GM19023 (cell line): Measurements from ENCODE around the gene ERC1.
"Not testable (repeated sequence)": the region's sequence is repeated elsewhere in the genome, so short reads cannot be mapped to it uniquely, and the experiment has no call there.

ENCODE experiments used
- ATAC-seq: cut with Tn5 transposase; IDR thresholded peaks from one replicate; pipeline ENCODE4 v1.9.1; 2021; ENCODE audit warnings: mild to moderate bottlenecking, moderate library complexity; ENCODE audit not compliant: unreplicated experiment

The ERC1 gene

DNA sequence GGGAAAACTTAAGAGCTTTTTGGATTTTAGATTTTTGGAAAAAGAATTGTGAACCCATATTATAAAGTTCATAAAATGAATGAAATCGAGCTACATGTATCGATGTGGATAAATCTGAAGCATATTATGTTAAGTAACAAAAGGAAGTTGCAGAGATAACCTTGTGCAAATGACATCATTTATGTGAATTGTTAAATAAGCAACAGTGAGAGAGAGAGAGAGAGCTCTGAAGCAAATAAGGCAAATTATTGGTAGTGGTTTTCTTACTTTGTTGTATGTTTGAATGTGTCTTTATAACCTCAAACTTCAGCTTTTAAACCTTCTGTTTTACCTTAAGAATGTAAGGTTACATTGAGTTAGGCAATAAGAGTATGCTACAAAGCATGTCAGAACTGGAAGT, 78.8 kb downstream of the ERC1 start:
- ATAC-seq = no peak

DNA sequence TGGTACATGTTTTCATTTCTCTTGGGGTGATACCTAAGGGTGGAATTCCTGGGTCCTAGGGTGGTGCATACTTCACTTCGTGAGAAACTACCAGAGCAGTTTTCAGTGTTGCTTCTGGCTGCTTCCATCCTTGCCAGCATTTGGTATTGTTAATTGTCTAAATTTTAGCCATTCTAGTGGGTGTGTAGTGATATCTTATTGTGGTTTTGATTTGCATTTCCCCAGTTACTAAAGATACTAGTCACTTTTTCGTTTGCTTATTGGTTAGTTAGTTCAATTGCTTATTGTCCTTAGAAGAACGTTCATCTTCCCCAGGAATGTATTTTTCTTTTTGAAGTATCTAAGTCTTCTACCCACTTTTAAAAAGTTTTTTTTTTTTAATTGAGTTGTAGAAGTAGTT, 80.2 kb downstream of the ERC1 start:
- ATAC-seq = no peak

- ATAC-seq = no peak
These were observed 82.6 kb downstream of the ERC1 start for GRCh38 chr12:1073652-1074051.

DNA sequence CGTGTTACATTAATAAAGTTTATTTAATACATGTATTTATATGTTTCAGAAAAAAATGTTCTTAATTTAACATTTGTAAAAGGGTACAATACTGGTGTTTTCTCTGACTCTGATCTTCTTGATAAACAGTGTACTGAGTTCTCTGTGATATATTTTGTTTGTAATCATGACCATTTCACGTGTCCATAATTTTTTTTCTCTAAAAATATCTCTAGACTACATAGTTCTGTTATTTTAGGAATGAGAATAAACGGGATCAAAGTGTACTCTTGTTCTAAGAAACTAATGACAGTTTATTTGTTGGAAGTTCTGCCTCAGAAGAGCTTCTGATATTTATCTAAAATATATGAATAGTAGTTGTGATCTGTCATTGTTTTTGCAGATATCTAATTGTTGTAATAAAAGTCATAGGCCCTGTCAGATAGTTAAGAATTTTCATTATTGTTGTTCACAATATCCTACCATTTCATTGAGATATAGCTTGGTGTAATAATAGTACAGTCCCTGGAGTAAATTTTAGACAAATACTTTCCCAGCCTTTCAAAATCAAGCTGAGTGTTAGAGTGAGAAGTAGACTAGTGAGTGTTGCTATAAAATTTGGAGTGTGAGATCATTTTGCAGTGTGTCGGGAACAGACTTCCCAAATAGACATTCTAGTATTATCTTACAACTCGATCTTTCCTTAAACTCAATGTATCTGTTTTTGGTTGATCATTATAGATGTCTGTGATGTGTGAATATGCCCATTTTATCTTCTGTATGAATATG, 86.2 kb downstream of the ERC1 start:
- ATAC-seq = no peak

DNA sequence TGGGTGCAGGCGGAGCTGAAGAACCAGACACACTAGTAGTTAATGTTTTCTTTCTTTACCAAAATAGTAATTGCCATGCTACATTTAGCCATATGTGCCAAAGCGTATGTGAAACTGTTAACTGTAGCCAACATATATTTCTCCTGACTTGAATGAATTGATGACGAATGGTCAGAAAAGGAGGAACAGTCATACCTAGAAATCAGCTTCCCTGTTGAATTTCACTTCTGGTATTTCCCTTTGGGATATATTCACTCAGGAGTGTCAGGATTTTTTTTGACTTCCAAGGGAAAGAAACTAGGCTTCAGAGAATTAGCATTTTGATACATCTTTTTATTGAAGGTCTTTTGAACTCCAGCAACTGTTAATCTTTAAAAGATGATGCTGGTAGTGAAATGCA, 87.0 kb downstream of the ERC1 start:
- no peak for ATAC-seq

DNA sequence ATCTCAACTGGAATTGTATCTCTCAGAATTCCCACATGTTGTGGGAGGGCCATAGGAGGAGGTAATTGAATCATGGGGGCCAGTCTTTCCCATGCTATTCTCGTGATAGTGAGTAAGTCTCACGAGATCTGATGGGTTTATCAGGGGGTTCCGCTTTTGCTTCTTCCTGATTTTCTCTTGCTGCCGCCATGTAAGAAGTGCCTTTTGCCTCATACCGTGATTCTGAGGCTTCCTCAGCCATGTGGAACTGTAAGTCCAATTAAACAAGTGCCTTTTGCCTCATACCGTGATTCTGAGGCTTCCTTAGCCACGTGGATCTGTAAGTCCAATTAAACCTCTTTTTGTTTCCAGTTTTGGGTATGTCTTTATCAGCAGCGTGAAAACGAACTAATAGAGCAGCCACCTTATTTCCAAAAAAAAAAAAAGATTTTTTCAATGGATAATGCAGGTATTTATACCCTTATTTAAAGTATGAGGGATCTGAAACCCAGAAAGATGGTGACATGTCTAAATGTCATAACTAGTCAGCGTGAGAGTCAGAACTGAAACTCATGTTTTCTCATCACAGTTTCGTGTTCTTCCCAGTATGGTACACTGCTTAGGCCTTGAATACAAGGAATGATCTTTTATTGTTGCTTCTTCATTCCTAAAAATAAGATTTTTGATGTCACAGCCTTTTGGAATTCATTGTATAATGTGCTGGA, 89.6 kb downstream of the ERC1 start:
- no peak for ATAC-seq

DNA sequence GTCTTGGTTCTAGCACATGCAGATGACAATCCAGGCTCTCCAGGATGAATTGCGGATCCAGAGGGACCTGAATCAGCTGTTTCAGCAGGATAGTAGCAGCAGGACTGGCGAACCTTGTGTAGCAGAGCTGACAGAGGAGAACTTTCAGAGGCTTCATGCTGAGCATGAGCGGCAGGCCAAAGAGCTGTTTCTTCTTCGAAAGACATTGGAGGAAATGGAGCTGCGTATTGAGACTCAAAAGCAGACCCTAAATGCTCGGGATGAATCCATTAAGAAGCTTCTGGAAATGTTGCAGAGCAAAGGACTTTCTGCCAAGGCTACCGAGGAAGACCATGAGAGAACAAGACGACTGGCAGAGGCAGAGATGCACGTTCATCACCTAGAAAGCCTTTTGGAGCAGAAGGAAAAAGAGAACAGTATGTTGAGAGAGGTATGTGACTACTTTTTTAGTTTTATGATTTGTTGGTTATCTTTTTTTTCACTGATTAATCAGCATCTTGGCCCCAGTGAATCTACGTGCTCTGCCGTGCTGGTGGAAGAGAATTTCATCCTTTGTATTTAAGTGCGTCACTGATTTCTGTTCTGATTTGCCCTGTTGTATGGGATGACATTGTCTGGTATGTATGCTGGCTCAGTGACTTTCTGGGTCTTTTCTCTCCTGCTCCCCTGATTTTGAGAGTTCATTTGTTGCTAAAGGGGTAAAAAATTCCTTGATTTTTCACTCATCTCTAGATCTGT, 92.3 kb downstream of the ERC1 start:
- no peak for ATAC-seq

DNA sequence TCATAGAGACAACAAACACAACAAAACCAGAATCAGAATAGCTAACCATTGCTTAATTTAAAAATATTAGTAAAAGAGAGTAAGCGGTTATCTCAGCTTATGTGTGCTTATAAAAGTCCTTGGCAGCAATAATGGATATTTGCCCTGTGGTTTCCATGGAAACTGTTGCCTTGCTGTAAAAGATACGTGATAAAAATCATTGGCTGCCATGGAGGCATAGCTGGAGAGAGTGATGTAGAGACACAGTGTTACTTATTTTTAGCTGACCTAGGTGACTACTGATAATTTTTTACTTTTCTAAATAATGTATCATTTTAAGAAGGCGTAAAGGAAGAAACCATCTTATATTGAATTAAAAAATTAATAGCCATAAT, 92.9 kb downstream of the ERC1 start:
- no peak for ATAC-seq

GRCh38 chr12:1091350-1091749, 100.3 kb downstream of the ERC1 start:
- ATAC-seq = no peak

DNA sequence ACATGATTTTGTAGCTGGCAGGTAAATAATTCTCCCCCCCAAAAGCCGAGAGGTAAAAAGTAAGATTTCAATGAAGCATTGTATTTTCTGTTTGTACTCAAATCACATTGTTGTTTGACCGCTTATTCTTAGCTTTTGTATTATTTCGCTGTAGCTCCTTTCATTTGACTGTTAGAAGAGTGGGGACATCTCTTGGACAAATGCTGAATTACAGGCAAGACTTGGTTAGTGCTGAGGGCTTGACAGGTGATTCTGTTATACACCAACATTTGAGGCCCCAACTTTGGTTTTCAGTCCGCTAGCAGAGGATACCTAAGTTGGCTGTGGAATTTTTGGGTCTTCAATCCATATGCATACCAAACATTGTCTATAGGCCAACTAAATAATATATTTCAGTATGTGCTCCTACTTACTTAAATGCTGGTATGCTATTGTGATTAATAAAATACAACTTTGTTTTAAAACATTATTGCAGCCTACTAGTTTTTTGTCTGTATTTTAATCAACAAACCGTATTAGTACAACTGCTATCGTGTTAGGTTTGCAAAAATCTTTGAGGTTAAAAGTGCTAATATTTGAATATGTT, 102.2 kb downstream of the ERC1 start:
- ATAC-seq = no peak

GRCh38 chr12:1094714-1095113, 103.7 kb downstream of the ERC1 start:
- ATAC-seq = no peak

GRCh38 chr12:1099158-1099557, 108.1 kb downstream of the ERC1 start:
- no peak for ATAC-seq

DNA sequence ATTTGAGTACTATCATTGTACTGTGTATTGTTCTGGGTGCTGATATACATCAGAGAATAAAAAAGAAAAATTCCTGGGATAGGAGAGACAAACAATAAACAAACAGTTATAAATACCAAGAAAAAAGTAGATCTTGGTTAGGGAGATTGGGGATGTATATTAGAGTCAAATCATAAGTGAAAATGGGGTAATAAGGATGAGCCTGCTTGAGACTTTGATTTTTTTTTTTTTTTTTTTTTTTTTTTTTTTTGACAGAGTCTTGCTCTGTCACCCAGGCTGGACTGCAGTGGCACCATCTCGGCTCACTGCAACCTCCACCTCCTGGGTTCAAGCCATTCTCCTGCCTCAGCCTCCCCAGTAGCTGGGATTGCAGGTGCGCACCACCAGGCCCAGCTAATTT, 108.6 kb downstream of the ERC1 start:
- ATAC-seq = not testable (repeated sequence)

DNA sequence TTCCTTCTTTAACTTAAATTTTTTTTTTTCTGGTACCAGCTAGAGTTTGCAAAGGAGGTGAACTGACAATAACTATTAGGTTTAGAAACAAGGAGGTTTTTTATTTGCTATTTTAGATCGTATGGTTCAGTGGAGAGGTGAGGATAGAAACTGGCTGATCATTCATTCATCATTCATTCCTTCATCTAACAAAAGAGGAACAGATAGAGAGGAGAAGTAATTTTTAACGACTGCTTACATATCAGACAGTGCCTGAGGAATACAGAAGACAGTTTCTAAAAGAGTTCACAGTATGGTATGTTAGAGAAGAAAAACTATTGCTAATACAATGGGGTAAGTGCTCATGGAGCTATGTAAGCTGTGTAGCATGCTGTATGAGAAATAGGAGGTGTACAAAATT, 111.1 kb downstream of the ERC1 start:
- no peak for ATAC-seq

DNA sequence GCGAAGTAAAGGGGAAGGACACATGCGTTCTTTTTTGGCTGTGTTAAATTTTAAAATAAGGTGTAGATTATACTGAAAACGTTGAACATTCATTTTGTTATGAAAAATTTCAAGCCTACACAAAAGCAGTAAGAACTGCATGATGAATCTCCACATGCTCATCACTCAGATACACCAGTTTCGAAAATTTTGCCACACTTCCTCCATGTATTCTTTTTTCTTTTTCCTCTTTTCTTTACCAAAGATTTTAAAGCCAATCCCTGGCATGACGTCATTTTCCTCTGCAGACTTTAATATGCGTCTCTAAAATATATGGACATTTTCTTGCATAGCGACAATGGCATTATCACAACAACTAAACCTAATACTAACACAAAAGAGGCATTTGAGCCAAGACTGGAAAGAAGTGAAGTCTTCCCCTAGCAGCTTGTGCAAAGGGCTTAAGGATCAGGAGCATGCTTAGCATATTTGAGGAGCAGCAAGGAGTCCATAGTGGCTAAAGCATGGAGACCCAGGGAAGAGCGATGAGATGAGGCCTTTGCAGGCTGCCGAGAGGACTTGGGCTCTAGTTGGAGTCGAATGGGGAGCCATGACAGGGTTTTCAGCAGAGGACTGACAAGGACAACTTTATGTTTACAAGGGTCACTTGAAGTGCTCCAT, 111.9 kb downstream of the ERC1 start:
- ATAC-seq = no peak

- ATAC-seq = no peak
These were observed 112.6 kb downstream of the ERC1 start for GRCh38 chr12:1103632-1104031.

DNA sequence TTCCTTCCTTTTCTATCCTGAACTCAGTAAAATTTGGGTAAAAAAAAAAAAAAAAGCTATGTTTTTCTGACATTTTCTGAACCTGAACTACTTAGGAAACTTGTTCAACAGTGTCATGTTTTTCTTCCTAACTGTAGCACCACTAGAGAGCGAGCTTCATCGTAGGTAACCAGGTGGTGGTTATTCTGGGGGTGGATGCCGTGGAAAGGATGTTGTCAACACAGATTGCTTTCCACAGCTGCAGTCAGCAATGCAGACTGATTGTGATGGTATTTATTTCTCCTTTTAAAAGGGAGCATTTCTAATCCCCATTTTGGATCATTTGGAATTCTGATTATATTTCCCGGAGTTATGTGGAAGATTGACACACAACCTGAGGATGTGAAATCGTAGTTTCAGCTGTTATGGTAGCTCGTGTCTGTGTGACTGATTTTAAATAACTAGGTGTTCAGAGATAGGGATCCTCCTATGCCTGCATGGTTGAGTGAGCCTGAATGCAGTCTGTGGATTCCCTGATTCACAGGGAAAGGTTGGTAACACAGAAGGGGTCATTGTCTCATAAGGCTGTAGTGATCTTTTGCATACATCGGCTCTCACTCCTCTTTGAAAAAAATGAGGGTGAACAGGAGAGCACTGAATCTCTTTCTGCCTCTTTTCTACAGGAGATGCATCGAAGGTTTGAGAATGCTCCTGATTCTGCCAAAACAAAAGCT, 113.2 kb downstream of the ERC1 start:
- ATAC-seq = no peak

DNA sequence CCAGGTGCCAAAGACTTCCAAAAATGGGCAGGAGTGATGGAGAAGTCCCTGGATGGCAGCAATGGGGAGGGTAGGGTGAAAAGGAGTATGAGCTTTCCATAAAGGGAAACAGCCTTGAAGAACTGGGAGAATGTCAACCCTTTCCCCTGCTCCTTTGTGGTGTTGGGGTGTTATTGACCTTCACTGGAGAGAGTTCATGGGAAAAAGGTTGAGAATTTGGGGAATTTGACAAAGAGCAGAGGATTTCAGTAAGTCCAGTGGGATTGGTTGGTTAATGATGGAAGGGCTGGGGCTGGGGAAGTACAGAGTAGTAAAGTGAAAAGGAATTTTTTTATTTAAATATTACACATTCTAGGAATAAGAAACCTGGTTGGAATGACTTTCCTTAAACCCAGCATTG, 116.6 kb downstream of the ERC1 start:
- ATAC-seq = no peak

DNA sequence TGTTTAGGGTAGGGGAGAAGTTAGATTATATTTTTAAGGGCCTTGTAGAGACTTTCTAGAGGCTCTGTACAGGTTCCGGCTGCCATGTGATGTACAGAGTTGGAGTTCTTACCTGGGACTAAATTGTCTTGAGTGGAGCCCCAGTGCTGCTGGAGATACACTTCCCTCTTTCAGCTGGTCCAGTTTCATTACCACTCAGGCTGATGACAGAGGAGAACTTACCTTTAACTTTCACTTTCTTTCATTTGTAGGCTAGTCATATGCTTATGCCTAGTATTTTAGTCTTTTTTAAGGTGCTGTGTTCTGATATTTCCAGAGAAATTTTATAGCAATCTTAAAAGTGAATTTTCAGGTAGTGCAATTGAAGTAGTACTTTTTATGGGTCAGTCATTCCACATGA, 117.3 kb downstream of the ERC1 start:
- no peak for ATAC-seq

- ATAC-seq = no peak
These were observed 124.6 kb downstream of the ERC1 start for GRCh38 chr12:1115484-1116231.
